Gastrocnemius medialis (tissue), 4 donors: ENCODE measurements around the gene FAM177B. TPM values are rescaled to one million over a fixed set of nuclear protein-coding genes. Genes with fewer than 3 reads are reported as not detected.

Experiments used
- ATAC-seq, 2 donors: fragments of 150-250 bp; one replicate each; pipeline ENCODE4 v1.9.1; 2016
- DNase-seq, 2 donors: peaks; one replicate each; pipeline ENCODE4 v3.0.0-alpha.2; 2019
- H3K27ac ChIP-seq, 4 donors: fragments of 200-600 bp; sonication (generic); 1 replicate in 1 of 4; 2 replicates in 3 of 4; pipeline ENCODE4 v1.5.1; 2016 to 2018; ENCODE audit warnings: mild to moderate bottlenecking in 2 of 4, moderate library complexity in 1 of 4
- H3K27me3 ChIP-seq, 3 donors: fragments of 200-600 bp; sonication (generic) in 2 of 3; 1 replicate in 1 of 3; 2 replicates in 2 of 3; pipeline versions ENCODE4 v1.5.1 to v1.6.0; 2016 to 2019; ENCODE audit warnings: mild to moderate bottlenecking in 1 of 3, moderate library complexity in 1 of 3
- H3K36me3 ChIP-seq, 2 donors: fragments of 200-600 bp; sonication (generic) in 1 of 2; one replicate each; pipeline ENCODE4 v1.5.1; 2017 to 2018
- H3K4me1 ChIP-seq, 2 donors: fragments of 200-600 bp; sonication (generic) in 1 of 2; one replicate each; pipeline ENCODE4 v1.5.1; 2016 to 2017; ENCODE audit warnings: mild to moderate bottlenecking in 2 of 2
- H3K4me3 ChIP-seq, 4 donors: fragments of 200-600 bp; sonication (generic) in 3 of 4; 1 replicate in 1 of 4; 2 replicates in 3 of 4; pipeline ENCODE4 v1.5.1; 2016 to 2019; ENCODE audit warnings: mild to moderate bottlenecking in 2 of 4
- H3K9me3 ChIP-seq, 3 donors: fragments of 200-600 bp; sonication (generic) in 2 of 3; 1 replicate in 1 of 3; 2 replicates in 2 of 3; pipeline ENCODE4 v1.5.1; 2016 to 2019
- CTCF ChIP-seq, 5 experiments: fragments of 450-650 bp in 3 of 5; fragments of 200-600 bp in 2 of 5; sonication (generic) in 2 of 5; IDR thresholded peaks in 4 of 5; conservative IDR thresholded peaks in 1 of 5; 1 replicate in 4 of 5; 2 replicates in 1 of 5; pipeline ENCODE4 v1.5.1; 2016 to 2019; ENCODE audit warnings: antibody characterized with exemption in 5 of 5, mild to moderate bottlenecking in 3 of 5, moderate library complexity in 3 of 5
- POLR2A ChIP-seq, 2 donors: fragments of 450-650 bp; IDR thresholded peaks; one replicate each; pipeline ENCODE4 v1.6.1; 2017; ENCODE audit warnings: antibody characterized with exemption in 2 of 2, mild to moderate bottlenecking in 2 of 2, moderate library complexity in 2 of 2
- in situ Hi-C, 4 donors: fragments of 200-750 bp; cut with MboI; loops; one replicate each; pipeline versions ENCODE4 v1.15.0 to v1.8.0; 2017; ENCODE audit warnings: low sequenced_read_pairs in 4 of 4
- intact Hi-C: fragments of 100-400 bp; cut with DNase I; formaldehyde crosslinking; loops from one replicate; pipeline ENCODE4 v1.15.1; 2023; ENCODE audit warnings: low total_unique reads
- total RNA-seq, 4 donors: library from RNA; depleted of rRNA; stranded (reverse); fragments of >200 nt; gene quantifications; one replicate each; pipeline versions ENCODE4 v1.1.0 to v1.2.3, GENCODE V29; 2016

FAM177B gene
- total RNA-seq: under 1 TPM in 1 of 4 donors, not detected in 3; 0.39 TPM

GRCh38 chr1:222736972-222737371, at the start of gene FAM177B:
Gene FAM177B (plus strand): TSS chr1:222737202. CDS start chr1:222746546, 9,344 bp downstream.
- TF ChIP-seq POLR2A (IDR thresholded peaks at IDR 0.05) (no peak), CTCF (IDR thresholded peaks at IDR 0.05 in 4 of 5, conservative IDR thresholded peaks at IDR 0.05 in 1 of 5) (no peak)
- Histone ChIP-seq H3K4me1 (no peaks in the 10 kb centered on the region), H3K36me3 (peaks cover 0 to 48% of the 10 kb centered on the region in 2 donors), H3K27me3 (no peaks in the 10 kb centered on the region), H3K4me3 (no peak within 1 kb of the TSS), H3K9me3 (no peaks in the 10 kb centered on the region), H3K27ac (no peak within 1 kb of the TSS)
- DNase-seq (no peak), ATAC-seq (no peak)
- in situ Hi-C loops: no loop called here
- intact Hi-C loops: no loop called here

- TF ChIP-seq POLR2A (IDR thresholded peaks at IDR 0.05) (no peak), CTCF (IDR thresholded peaks at IDR 0.05 in 4 of 5, conservative IDR thresholded peaks at IDR 0.05 in 1 of 5) (no peak)
- no peaks in the 10 kb centered on the region for H3K27me3 ChIP-seq
- no peaks in the 10 kb centered on the region for H3K4me1 ChIP-seq
- ATAC-seq (no peak), DNase-seq (no peak)
- in situ Hi-C loops (no loop called here), intact Hi-C loops (no loop called here)
- no peak overlapping the region for H3K27ac ChIP-seq
- H3K4me3 ChIP-seq: no peak overlapping the region
- peaks cover 4 to 24% of the 10 kb centered on the region in 2 donors for H3K36me3 ChIP-seq
- H3K9me3 ChIP-seq: no peaks in the 10 kb centered on the region
Observed at GRCh38 chr1:222691016-222691415, 46.0 kb upstream of the FAM177B start.

- no peak overlapping the region for H3K27ac ChIP-seq
- no peaks in the 10 kb centered on the region for H3K27me3 ChIP-seq
- in situ Hi-C loops (no loop called here), intact Hi-C loops (no loop called here)
- no peak overlapping the region for H3K4me3 ChIP-seq
- TF ChIP-seq POLR2A (IDR thresholded peaks at IDR 0.05): no peak
- no peak for TF ChIP-seq CTCF (IDR thresholded peaks at IDR 0.05 in 4 of 5, conservative IDR thresholded peaks at IDR 0.05 in 1 of 5)
- DNase-seq: no peak
- H3K36me3 ChIP-seq: peaks cover 0 to 17% of the 10 kb centered on the region in 2 donors
- H3K4me1 ChIP-seq: no peaks in the 10 kb centered on the region
- no peak for ATAC-seq
- H3K9me3 ChIP-seq: no peaks in the 10 kb centered on the region
Observed at GRCh38 chr1:222694927-222695326, 42.1 kb upstream of the FAM177B start.

GRCh38 chr1:222696741-222697140, 40.3 kb upstream of the FAM177B start:
- ATAC-seq (no peak), DNase-seq (no peak)
- no peaks in the 10 kb centered on the region for H3K9me3 ChIP-seq
- no peak overlapping the region for H3K27ac ChIP-seq
- TF ChIP-seq POLR2A (IDR thresholded peaks at IDR 0.05) (no peak), CTCF (IDR thresholded peaks at IDR 0.05 in 4 of 5, conservative IDR thresholded peaks at IDR 0.05 in 1 of 5) (no peak)
- intact Hi-C loops: no loop called here
- H3K4me3 ChIP-seq: no peak overlapping the region
- no peaks in the 10 kb centered on the region for H3K4me1 ChIP-seq
- H3K27me3 ChIP-seq: no peaks in the 10 kb centered on the region
- peaks cover 0 to 36% of the 10 kb centered on the region in 2 donors for H3K36me3 ChIP-seq
- in situ Hi-C loops: no loop called here

- H3K4me3 ChIP-seq: no peak overlapping the region
- intact Hi-C loops: no loop called here
- no peaks in the 10 kb centered on the region for H3K9me3 ChIP-seq
- TF ChIP-seq CTCF (IDR thresholded peaks at IDR 0.05 in 4 of 5, conservative IDR thresholded peaks at IDR 0.05 in 1 of 5) (no peak), POLR2A (IDR thresholded peaks at IDR 0.05) (no peak)
- peaks cover 0 to 39% of the 10 kb centered on the region in 2 donors for H3K36me3 ChIP-seq
- H3K4me1 ChIP-seq: no peaks in the 10 kb centered on the region
- in situ Hi-C loops: no loop called here
- DNase-seq (no peak), ATAC-seq (no peak)
- H3K27ac ChIP-seq: no peak overlapping the region
- no peaks in the 10 kb centered on the region for H3K27me3 ChIP-seq
Observed at GRCh38 chr1:222697203-222697602, 39.8 kb upstream of the FAM177B start.
